Heart left ventricle (tissue), 16 donors: ENCODE data around the gene HELZ. TPM values are rescaled to one million over a fixed set of nuclear protein-coding genes. Genes with fewer than 3 reads are reported as not detected.

Experiments
- ATAC-seq, 4 donors: fragments of 200-7000 bp; cut with Tn5 transposase; one replicate each; pipeline ENCODE4 v1.9.1; 2020 to 2022; ENCODE audit warnings: moderate library complexity in 4 of 4, mild to moderate bottlenecking in 3 of 4, moderate number of reproducible peaks in 1 of 4
- DNase-seq, 5 donors: peaks; one replicate each; pipeline ENCODE4 v3.0.0-alpha.2; 2020
- H3K27ac ChIP-seq, 12 donors: fragments of 200-600 bp; sonication (generic) in 4 of 12; one replicate each; pipeline versions ENCODE4 v1.5.0 to v1.8.0; 2016 to 2022; ENCODE audit warnings: mild to moderate bottlenecking in 2 of 12
- H3K27me3 ChIP-seq, 9 donors: fragments of 200-600 bp; sonication (generic) in 2 of 9; one replicate each; pipeline versions ENCODE4 v1.5.1 to v1.8.0; 2016 to 2022; ENCODE audit warnings: mild to moderate bottlenecking in 3 of 9
- H3K36me3 ChIP-seq, 9 donors: fragments of 200-600 bp; sonication (generic) in 2 of 9; one replicate each; pipeline versions ENCODE4 v1.5.0 to v1.8.0; 2018 to 2022; ENCODE audit warnings: mild to moderate bottlenecking in 2 of 9
- H3K4me1 ChIP-seq, 12 donors: fragments of 200-600 bp; sonication (generic) in 4 of 12; one replicate each; pipeline versions ENCODE4 v1.5.0 to v1.8.0; 2016 to 2022; ENCODE audit warnings: mild to moderate bottlenecking in 3 of 12
- H3K4me3 ChIP-seq, 12 donors: fragments of 200-600 bp; sonication (generic) in 4 of 12; one replicate each; pipeline versions ENCODE4 v1.5.0 to v1.8.0; 2017 to 2022; ENCODE audit warnings: mild to moderate bottlenecking in 9 of 12, moderate library complexity in 4 of 12
- H3K9me3 ChIP-seq, 12 donors: fragments of 200-600 bp; sonication (generic) in 4 of 12; one replicate each; pipeline versions ENCODE4 v1.5.0 to v1.8.0; 2016 to 2022; ENCODE audit warnings: mild to moderate bottlenecking in 1 of 12
- CTCF ChIP-seq, 12 donors: fragments of 200-600 bp; sonication (generic) in 4 of 12; IDR thresholded peaks; one replicate each; pipeline versions ENCODE4 v1.5.0 to v1.8.0; 2018 to 2022; ENCODE audit warnings: antibody characterized with exemption in 12 of 12, mild to moderate bottlenecking in 5 of 12
- POLR2A ChIP-seq, 2 donors: fragments of 450-650 bp; IDR thresholded peaks; one replicate each; pipeline ENCODE4 v1.6.1; 2017; ENCODE audit warnings: antibody characterized with exemption in 2 of 2, mild to moderate bottlenecking in 2 of 2, moderate library complexity in 2 of 2
- WGBS, 4 donors: extraction: QIAGEN DNeasy Blood & Tissue Kit in 2 of 4; methylation state at CpG; one replicate each; pipeline versions ENCODE4 v1.1.5 to v1.1.7; 2013 to 2018; 5-methylcytosine and 5-hydroxymethylcytosine counted together
- intact Hi-C, 10 donors: fragments of 100-400 bp; cut with DNase I; formaldehyde crosslinking; loops; one replicate each; pipeline versions ENCODE4 v1.11.1 to v1.14.2; 2022
- polyA plus RNA-seq, 2 donors: library from polyadenylated mRNA; stranded (reverse); fragments of 200-250 nt; gene quantifications; one replicate each; pipeline ENCODE4 v1.2.3, GENCODE V29; 2013
- total RNA-seq, 9 donors: library from RNA; depleted of rRNA in 2 of 9; stranded (reverse); fragments of >200 nt in 2 of 9; fragmentation: NEBNext Ultra II Directional in 3 of 9; extraction: Animal tissue kit (Norgen Biotek cat#: 25700) in 3 of 9; gene quantifications; one replicate each; pipeline versions ENCODE4 v1.1.0 to v1.2.4, GENCODE V29; 2016 to 2023
- donor health status: ischemic (EF 13 %, LVEDD 7.1; RV severe dilation, severe dysfunction).
- donor health status: healthy with polysubstance abuse.
- donor health status: DM: no; HTN: yes; CAD: no.
- donor health status: DM: no; HTN: no; CAD: no.
- donor health status: ischemic (EF 25% LVEDD 6.9; RV normal size, moderate dysfunction).
- donor health status: ischemic (EF 25% LVEDD 5.7; RV mildly dilated, moderate dysfunction).
- donor health status: healthy.
- donor health status: DM: yes; HTN: yes; CAD: no.
- donor health status: ischemic (EF 35%, LVEDD 5.7; RV mildly dilated, moderate dysfunction).
- donor health status: nonischemic (EF 11% LVEDD 7.7; RV severe dilation, severe dysfunction).
- donor health status: DM: yes; HTN: yes; CAD: no.
- donor health status: PGD.
- donor health status: ischemic (EF 29% LVEDD 5.4; RV normal size, mild dysfunction).
- donor health status: nonischemic (EF 23%, LVEDD 6.1; RV moderate dilation, normal function).

The HELZ gene
- total and polyA plus RNA-seq, 11 donors = 5.1 to 48.4 (median 30.3) TPM

GRCh38 chr17:67136191-67137025 lies 108.6 kb downstream of the HELZ start:
- peaks cover 0 to 20% (median 0%) of the 10 kb centered on the region in 12 donors for H3K4me1 ChIP-seq
- 93 to 95% (median 94%) methylated on average over 5 of the region's 5 CpGs for WGBS, 4 donors
- intact Hi-C loops = no loop called here
- DNase-seq (no peak), ATAC-seq (no peak)
- H3K27ac ChIP-seq = no peak overlapping the region
- H3K9me3 ChIP-seq = no peaks in the 10 kb centered on the region
- no peaks in the 10 kb centered on the region for H3K27me3 ChIP-seq
- no peak overlapping the region for H3K4me3 ChIP-seq
- TF ChIP-seq CTCF (IDR thresholded peaks at IDR 0.05) = no peak
- TF ChIP-seq POLR2A (IDR thresholded peaks at IDR 0.05) = no peak
- H3K36me3 ChIP-seq = peaks cover 0 to 76% (median 65%) of the 10 kb centered on the region in 9 donors

- H3K4me3 ChIP-seq = no peak overlapping the region
- H3K27ac ChIP-seq = no peak overlapping the region
- peaks cover 0 to 2% (median 0%) of the 10 kb centered on the region in 12 donors for H3K4me1 ChIP-seq
- no peaks in the 10 kb centered on the region for H3K27me3 ChIP-seq
- peaks cover 0 to 77% (median 66%) of the 10 kb centered on the region in 9 donors for H3K36me3 ChIP-seq
- ATAC-seq = no peak
- no peaks in the 10 kb centered on the region for H3K9me3 ChIP-seq
- no peak for DNase-seq
- intact Hi-C loops = no loop called here
- TF ChIP-seq CTCF (IDR thresholded peaks at IDR 0.05) = no peak
These were observed 111.8 kb downstream of the HELZ start for GRCh38 chr17:67133161-67133560.

- H3K36me3 ChIP-seq = peaks cover 0 to 77% (median 68%) of the 10 kb centered on the region in 9 donors
- intact Hi-C loops = no loop called here
- TF ChIP-seq POLR2A (IDR thresholded peaks at IDR 0.05) (no peak), CTCF (IDR thresholded peaks at IDR 0.05) (no peak)
These were observed 112.6 kb downstream of the HELZ start for GRCh38 chr17:67132366-67132765.

GRCh38 chr17:67130768-67131167 lies 114.2 kb downstream of the HELZ start:
- no peak for DNase-seq
- H3K9me3 ChIP-seq = no peaks in the 10 kb centered on the region
- TF ChIP-seq POLR2A (IDR thresholded peaks at IDR 0.05) = no peak
- TF ChIP-seq CTCF (IDR thresholded peaks at IDR 0.05) = no peak
- peaks cover 0 to 4% (median 0%) of the 10 kb centered on the region in 12 donors for H3K4me1 ChIP-seq
- no peak overlapping the region for H3K4me3 ChIP-seq
- 95 to 97% (median 96%) methylated on average over 4 of the region's 4 CpGs for WGBS, 4 donors
- H3K27me3 ChIP-seq = no peaks in the 10 kb centered on the region
- H3K27ac ChIP-seq = no peak overlapping the region
- intact Hi-C loops = no loop called here
- no peak for ATAC-seq
- peaks cover 0 to 67% (median 60%) of the 10 kb centered on the region in 9 donors for H3K36me3 ChIP-seq

More at GRCh38 chr17:67132366-67132765, 112.6 kb downstream of the HELZ start:
- DNase-seq = no peak
- H3K27me3 ChIP-seq = no peaks in the 10 kb centered on the region
- 59 to 89% (median 78%) methylated on average over 1 of the region's 1 CpG for WGBS, 4 donors
- H3K27ac ChIP-seq = no peak overlapping the region
- H3K4me1 ChIP-seq = no peaks in the 10 kb centered on the region
- H3K4me3 ChIP-seq = no peak overlapping the region
- no peak for ATAC-seq
- H3K9me3 ChIP-seq = no peaks in the 10 kb centered on the region
